ENCODE data around the gene ABCD1. TPM values are rescaled to one million over a fixed set of nuclear protein-coding genes. Genes with fewer than 3 reads are reported as not detected.

Gene ABCD1
- total and polyA plus RNA-seq, 10 of the 15 experiments (the other 5 are each of a cell fraction or from before 2014, with no cell fraction given), result 0.13 to 6.5 (median 1.4) TPM

DNA sequence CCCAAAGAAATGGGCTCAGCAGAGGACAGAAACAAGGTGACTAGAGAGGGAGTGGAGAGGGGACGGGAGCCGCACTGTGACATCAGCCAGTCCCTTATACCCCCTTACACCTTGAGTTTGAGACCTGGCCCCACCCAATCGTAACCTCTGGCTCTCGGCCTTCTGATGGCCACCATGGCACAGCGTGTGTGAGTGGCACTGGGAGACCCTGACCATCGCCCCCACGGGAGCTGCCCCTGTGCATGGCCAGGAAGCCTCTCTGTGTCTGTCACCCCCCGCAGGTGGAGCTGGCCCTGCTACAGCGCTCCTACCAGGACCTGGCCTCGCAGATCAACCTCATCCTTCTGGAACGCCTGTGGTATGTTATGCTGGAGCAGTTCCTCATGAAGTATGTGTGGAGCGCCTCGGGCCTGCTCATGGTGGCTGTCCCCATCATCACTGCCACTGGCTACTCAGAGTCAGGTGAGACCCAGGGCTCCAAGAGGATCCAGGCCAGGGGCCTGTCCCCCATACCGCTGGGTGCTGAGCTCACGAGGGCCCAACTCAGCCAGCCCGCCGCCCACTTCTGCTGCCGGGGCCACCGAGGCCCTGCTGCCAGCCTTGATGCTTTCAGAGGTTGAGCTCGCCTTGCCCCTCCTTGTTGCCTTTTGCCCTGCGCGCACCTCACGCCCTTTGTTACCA lies 4.4 kb downstream of the ABCD1 start:
- no peak overlapping the region for H3K4me2 ChIP-seq (ENCODE audit: control insufficient read depth, insufficient read depth)
- H3K27me3 ChIP-seq (replicated peaks in 1 of 2; ENCODE audit: control insufficient read depth in 2 of 2, insufficient read depth in 2 of 2, low read length in 1 of 2), result no peaks in the 10 kb centered on the region
- peaks cover 30% of the 10 kb centered on the region for H3K4me1 ChIP-seq (ENCODE audit: control insufficient read depth, insufficient read depth, low read length)
- intact Hi-C loops (cut with micrococcal nuclease; ENCODE audit: unreplicated experiment) (no loop called here), in situ Hi-C loops (cut with MboI) (no loop called here)
- RAD21 ChIA-PET (ENCODE audit: unreplicated experiment), result interaction anchor here (0.6 kb wide), 1 partner anchor 212 kb away, joined by 3 read pairs; no protein-coding TSS in a partner anchor
- ATAC-seq (no peak), DNase-seq (ENCODE audit: low read depth, low spot score) (no peak), FAIRE-seq (no peak)
- H2AFZ ChIP-seq (ENCODE audit: control insufficient read depth, low read depth, low read length), result no peak overlapping the region
- H3K9ac ChIP-seq (ENCODE audit: control insufficient read depth, insufficient read depth, low read length), result no peak overlapping the region
- SMC1A ChIA-PET (ENCODE audit: uncharacterized antibody, unreplicated experiment), result no interaction called here
- no peaks in the 10 kb centered on the region for H3K36me3 ChIP-seq (ENCODE audit: control insufficient read depth in 2 of 2, insufficient read depth in 2 of 2, low read length in 1 of 2)
- H3K9me3 ChIP-seq (replicated peaks; ENCODE audit: control insufficient read depth, insufficient read depth, low read length), result peaks cover 2% of the 10 kb centered on the region; the same call in 1 of the 3 replicates
- H3K27ac ChIP-seq (ENCODE audit: control insufficient read depth, insufficient read depth), result no peak overlapping the region
- POLR2A ChIA-PET, result no interaction called here
- WGBS (ENCODE audit: insufficient coverage, insufficient replicate concordance, low lambda C conversion rate, missing lambda C conversion rate), result 80% methylated on average over 23 of the region's 23 CpGs
- no TSS peak for BruUV-seq (replicated peaks)
- H4K20me1 ChIP-seq (ENCODE audit: control insufficient read depth, insufficient read depth), result no peaks in the 10 kb centered on the region
- H3K4me3 ChIP-seq, result no peak overlapping the region
- no peaks in the 10 kb centered on the region for H3K79me2 ChIP-seq (ENCODE audit: control insufficient read depth, insufficient read depth, low read length)
- no peak for TF ChIP-seq ZZZ3 (IDR thresholded peaks at IDR 0.05; ENCODE audit: control insufficient read depth, insufficient read length, low read depth)
- TF ChIP-seq NFXL1 (IDR thresholded peaks at IDR 0.05; ENCODE audit: borderline replicate concordance), result no peak
- no peak for TF ChIP-seq TCF7 (IDR thresholded peaks at IDR 0.05; ENCODE audit: borderline replicate concordance)
- TF ChIP-seq EGR1 (IDR thresholded peaks at IDR 0.05; ENCODE audit: borderline replicate concordance in 1 of 2, low read depth in 2 of 2, low read length in 2 of 2), result no peak
- TF ChIP-seq CHD1 (IDR thresholded peaks at IDR 0.05; ENCODE audit: low read depth, low read length), result no peak
- no peak for TF ChIP-seq CEBPB (IDR thresholded peaks at IDR 0.05; ENCODE audit: borderline replicate concordance in 1 of 2, low read depth in 2 of 2, low read length in 2 of 2)
- TF ChIP-seq SMC3 (IDR thresholded peaks at IDR 0.05; ENCODE audit: borderline replicate concordance, low read length), result no peak
- no peak for TF ChIP-seq MTA3 (IDR thresholded peaks at IDR 0.05; ENCODE audit: borderline replicate concordance, low read length)
- TF ChIP-seq LARP7 (IDR thresholded peaks at IDR 0.05), result no peak
- no peak for TF ChIP-seq ZNF24 (IDR thresholded peaks at IDR 0.05)
- TF ChIP-seq POLR2AphosphoS5 (IDR thresholded peaks at IDR 0.05; ENCODE audit: low read length), result no peak
- TF ChIP-seq PAX5 (IDR thresholded peaks at IDR 0.05; ENCODE audit: borderline replicate concordance, low read depth, low read length), result no peak
- TF ChIP-seq, protein P1, sequence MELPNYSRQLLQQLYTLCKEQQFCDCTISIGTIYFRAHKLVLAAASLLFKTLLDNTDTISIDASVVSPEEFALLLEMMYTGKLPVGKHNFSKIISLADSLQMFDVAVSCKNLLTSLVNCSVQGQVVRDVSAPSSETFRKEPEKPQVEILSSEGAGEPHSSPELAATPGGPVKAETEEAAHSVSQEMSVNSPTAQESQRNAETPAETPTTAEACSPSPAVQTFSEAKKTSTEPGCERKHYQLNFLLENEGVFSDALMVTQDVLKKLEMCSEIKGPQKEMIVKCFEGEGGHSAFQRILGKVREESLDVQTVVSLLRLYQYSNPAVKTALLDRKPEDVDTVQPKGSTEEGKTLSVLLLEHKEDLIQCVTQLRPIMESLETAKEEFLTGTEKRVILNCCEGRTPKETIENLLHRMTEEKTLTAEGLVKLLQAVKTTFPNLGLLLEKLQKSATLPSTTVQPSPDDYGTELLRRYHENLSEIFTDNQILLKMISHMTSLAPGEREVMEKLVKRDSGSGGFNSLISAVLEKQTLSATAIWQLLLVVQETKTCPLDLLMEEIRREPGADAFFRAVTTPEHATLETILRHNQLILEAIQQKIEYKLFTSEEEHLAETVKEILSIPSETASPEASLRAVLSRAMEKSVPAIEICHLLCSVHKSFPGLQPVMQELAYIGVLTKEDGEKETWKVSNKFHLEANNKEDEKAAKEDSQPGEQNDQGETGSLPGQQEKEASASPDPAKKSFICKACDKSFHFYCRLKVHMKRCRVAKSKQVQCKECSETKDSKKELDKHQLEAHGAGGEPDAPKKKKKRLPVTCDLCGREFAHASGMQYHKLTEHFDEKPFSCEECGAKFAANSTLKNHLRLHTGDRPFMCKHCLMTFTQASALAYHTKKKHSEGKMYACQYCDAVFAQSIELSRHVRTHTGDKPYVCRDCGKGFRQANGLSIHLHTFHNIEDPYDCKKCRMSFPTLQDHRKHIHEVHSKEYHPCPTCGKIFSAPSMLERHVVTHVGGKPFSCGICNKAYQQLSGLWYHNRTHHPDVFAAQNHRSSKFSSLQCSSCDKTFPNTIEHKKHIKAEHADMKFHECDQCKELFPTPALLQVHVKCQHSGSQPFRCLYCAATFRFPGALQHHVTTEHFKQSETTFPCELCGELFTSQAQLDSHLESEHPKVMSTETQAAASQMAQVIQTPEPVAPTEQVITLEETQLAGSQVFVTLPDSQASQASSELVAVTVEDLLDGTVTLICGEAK (IDR thresholded peaks at IDR 0.05; ENCODE audit: borderline replicate concordance), result no peak
- no peak for TF ChIP-seq NR2C1 (IDR thresholded peaks at IDR 0.05)
- TF ChIP-seq, protein P2, sequence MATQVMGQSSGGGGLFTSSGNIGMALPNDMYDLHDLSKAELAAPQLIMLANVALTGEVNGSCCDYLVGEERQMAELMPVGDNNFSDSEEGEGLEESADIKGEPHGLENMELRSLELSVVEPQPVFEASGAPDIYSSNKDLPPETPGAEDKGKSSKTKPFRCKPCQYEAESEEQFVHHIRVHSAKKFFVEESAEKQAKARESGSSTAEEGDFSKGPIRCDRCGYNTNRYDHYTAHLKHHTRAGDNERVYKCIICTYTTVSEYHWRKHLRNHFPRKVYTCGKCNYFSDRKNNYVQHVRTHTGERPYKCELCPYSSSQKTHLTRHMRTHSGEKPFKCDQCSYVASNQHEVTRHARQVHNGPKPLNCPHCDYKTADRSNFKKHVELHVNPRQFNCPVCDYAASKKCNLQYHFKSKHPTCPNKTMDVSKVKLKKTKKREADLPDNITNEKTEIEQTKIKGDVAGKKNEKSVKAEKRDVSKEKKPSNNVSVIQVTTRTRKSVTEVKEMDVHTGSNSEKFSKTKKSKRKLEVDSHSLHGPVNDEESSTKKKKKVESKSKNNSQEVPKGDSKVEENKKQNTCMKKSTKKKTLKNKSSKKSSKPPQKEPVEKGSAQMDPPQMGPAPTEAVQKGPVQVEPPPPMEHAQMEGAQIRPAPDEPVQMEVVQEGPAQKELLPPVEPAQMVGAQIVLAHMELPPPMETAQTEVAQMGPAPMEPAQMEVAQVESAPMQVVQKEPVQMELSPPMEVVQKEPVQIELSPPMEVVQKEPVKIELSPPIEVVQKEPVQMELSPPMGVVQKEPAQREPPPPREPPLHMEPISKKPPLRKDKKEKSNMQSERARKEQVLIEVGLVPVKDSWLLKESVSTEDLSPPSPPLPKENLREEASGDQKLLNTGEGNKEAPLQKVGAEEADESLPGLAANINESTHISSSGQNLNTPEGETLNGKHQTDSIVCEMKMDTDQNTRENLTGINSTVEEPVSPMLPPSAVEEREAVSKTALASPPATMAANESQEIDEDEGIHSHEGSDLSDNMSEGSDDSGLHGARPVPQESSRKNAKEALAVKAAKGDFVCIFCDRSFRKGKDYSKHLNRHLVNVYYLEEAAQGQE (IDR thresholded peaks at IDR 0.05; ENCODE audit: low read depth, low read length), result no peak
- no peak for TF ChIP-seq MYB (IDR thresholded peaks at IDR 0.05; ENCODE audit: borderline replicate concordance, low read depth, low read length)
- no peak for TF ChIP-seq SMARCA5 (IDR thresholded peaks at IDR 0.05)
- CTCF ChIA-PET, result interaction anchor here (0.7 to 1.2 kb wide), 2 partner anchors 34 to 61 kb away, joined by 3 read pairs; no protein-coding TSS in a partner anchor
